PFSK-1 (cell line): Measurements from ENCODE around the gene AIFM3.

Experiments used
- FOXP2 ChIP-seq: optimal IDR thresholded peaks from 2 replicates; pipeline ENCODE3; 2011; ENCODE audit warnings: borderline replicate concordance, control low read depth, inconsistent platforms; ENCODE audit not compliant: insufficient read depth; ENCODE audit errors: extremely low read length, extremely low read depth
- POLR2AphosphoS5 ChIP-seq: IDR thresholded peaks from 2 replicates; pipeline ENCODE4 v1.6.1; 2012; ENCODE audit warnings: low read depth, mild to moderate bottlenecking, control low read depth, low read length, moderate library complexity
- REST ChIP-seq, 2 experiments: IDR thresholded peaks; 2 replicates each; pipeline versions ENCODE4 v1.6.1 to v1.8.0; 2011 to 2012; ENCODE audit warnings: low read depth in 2 of 2, low read length in 2 of 2, control low read depth in 1 of 2, inconsistent platforms in 1 of 2, mild to moderate bottlenecking in 1 of 2, moderate library complexity in 1 of 2; ENCODE audit not compliant: insufficient read depth in 1 of 2
- SIN3A ChIP-seq: IDR thresholded peaks from 2 replicates; pipeline ENCODE4 v1.6.1; 2012; ENCODE audit warnings: mild to moderate bottlenecking, low read length, moderate library complexity, borderline replicate concordance; ENCODE audit not compliant: insufficient read depth
- TAF1 ChIP-seq: IDR thresholded peaks from 2 replicates; pipeline ENCODE4 v1.6.1; 2012; ENCODE audit warnings: low read length, control low read depth, borderline replicate concordance; ENCODE audit not compliant: insufficient read depth

Gene AIFM3

GRCh38 chr22:21022955-21023614, 56.0 kb downstream of the AIFM3 start:
- TF ChIP-seq SIN3A, result no peak
- TF ChIP-seq POLR2AphosphoS5, result no peak
- TF ChIP-seq REST (IDR thresholded peaks at IDR 0.05; ENCODE audit: insufficient read depth in 1 of 2, low read depth in 2 of 2, low read length in 2 of 2), result no peak
- no peak for TF ChIP-seq FOXP2
- TF ChIP-seq TAF1, result no peak

- TF ChIP-seq REST (IDR thresholded peaks at IDR 0.05; ENCODE audit: insufficient read depth in 1 of 2, low read depth in 2 of 2, low read length in 2 of 2) (no peak), SIN3A (no peak), FOXP2 (no peak), POLR2AphosphoS5 (no peak), TAF1 (no peak)
These were observed 58.2 kb downstream of the AIFM3 start for GRCh38 chr22:21025266-21025665.

GRCh38 chr22:21025763-21026755, 59.0 kb downstream of the AIFM3 start:
- TF ChIP-seq FOXP2 (no peak), TAF1 (no peak)

GRCh38 chr22:21026783-21027692, 60.0 kb downstream of the AIFM3 start:
- TF ChIP-seq TAF1 (no peak), SIN3A (no peak), POLR2AphosphoS5 (no peak), FOXP2 (no peak), REST (IDR thresholded peaks at IDR 0.05; ENCODE audit: insufficient read depth in 1 of 2, low read depth in 2 of 2, low read length in 2 of 2) (no peak)
